ENCODE results near the gene FCGR2B.
"Not testable (repeated sequence)": the region's sequence is repeated elsewhere in the genome, so short reads cannot be mapped to it uniquely, and the experiment has no call there.

Gene FCGR2B

GRCh38 chr1:161706482-161707347, 43.8 kb downstream of the FCGR2B start, which contains the start of gene FCRLA:
TSS of gene FCRLA (plus strand) at chr1:161707229. CDS start at chr1:161707265, 36 bp downstream.
- no peak for DNase-seq

- DNase-seq: no peak
These were observed 44.6 kb downstream of the FCGR2B start for GRCh38 chr1:161707503-161707902.

- no peak for DNase-seq
These were observed 46.4 kb downstream of the FCGR2B start for GRCh38 chr1:161709373-161709772.

GRCh38 chr1:161710560-161710959, 47.6 kb downstream of the FCGR2B start:
- no peak for DNase-seq

- DNase-seq: no peak
These were observed 55.8 kb downstream of the FCGR2B start for GRCh38 chr1:161718559-161719324.

- DNase-seq: no peak
These were observed 56.3 kb downstream of the FCGR2B start for GRCh38 chr1:161719325-161719611.

- no peak for DNase-seq
These were observed 57.5 kb downstream of the FCGR2B start for GRCh38 chr1:161720422-161720821.

GRCh38 chr1:161720956-161721737, 58.2 kb downstream of the FCGR2B start, which contains the start of gene FCRLB:
TSS of gene FCRLB (plus strand) at chr1:161721544. CDS start at chr1:161722673, 1,129 bp downstream.
- no peak for DNase-seq

- no peak for DNase-seq
These were observed 58.9 kb downstream of the FCGR2B start for GRCh38 chr1:161721738-161722343.

- no peak for DNase-seq
These were observed 59.5 kb downstream of the FCGR2B start for GRCh38 chr1:161722406-161722805.

GRCh38 chr1:161723459-161724141, 60.7 kb downstream of the FCGR2B start:
- no peak for DNase-seq

- DNase-seq: not testable (repeated sequence)
These were observed 62.4 kb downstream of the FCGR2B start for GRCh38 chr1:161725258-161725907.

- peak; percentile 15 to 27 for DNase-seq
These were observed 63.0 kb downstream of the FCGR2B start for GRCh38 chr1:161725908-161726472.

- DNase-seq: peak; percentile 52 to 64
These were observed 63.7 kb downstream of the FCGR2B start for GRCh38 chr1:161726473-161727255.

- DNase-seq: peak; percentile 10 to 12
These were observed 64.4 kb downstream of the FCGR2B start for GRCh38 chr1:161727256-161727924.
